NCI-H128 (cell line): Measurements from ENCODE around the gene RUNX1.

Source experiments
- DNase-seq: peaks from one replicate; lab custom pipeline; 2025; ENCODE audit not compliant: unreplicated experiment; lab: John Stamatoyannopoulos, UW

Gene RUNX1

GRCh38 chr21:34885125-34885524 is 164.0 kb downstream of the RUNX1 start:
- DNase-seq, result no peak

DNA sequence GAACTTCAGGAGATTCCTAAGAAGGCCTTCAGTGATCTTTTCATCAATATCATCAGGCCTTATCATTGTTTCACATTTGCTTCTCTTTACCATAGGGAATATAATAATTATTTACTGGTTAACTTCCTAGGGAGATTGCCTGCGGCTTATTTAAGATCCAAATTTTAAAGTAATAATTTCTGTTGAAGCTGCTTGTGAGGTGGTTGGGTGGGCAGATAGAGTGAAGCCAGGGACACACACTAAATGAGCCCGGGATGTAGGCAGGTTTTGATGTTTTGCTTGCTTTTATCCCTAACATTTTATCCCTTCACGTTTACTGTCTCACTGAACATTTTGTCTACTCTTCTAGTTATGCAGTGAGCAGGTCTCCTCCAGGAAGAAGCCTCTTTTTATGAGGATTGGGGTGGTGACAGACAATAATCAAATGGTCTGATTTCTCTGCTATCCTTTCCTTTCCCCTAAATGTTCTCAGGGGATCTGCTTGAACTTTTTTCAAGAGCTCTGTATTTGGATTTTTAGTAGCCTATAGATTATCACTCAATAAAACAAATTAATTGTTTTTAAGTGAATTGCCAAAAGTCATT is 164.7 kb downstream of the RUNX1 start:
- DNase-seq, result no peak

GRCh38 chr21:34883491-34884271 is 165.4 kb downstream of the RUNX1 start:
- DNase-seq, result no peak

GRCh38 chr21:34882719-34883131 is 166.4 kb downstream of the RUNX1 start:
- DNase-seq, result no peak

GRCh38 chr21:34881839-34882371 is 167.2 kb downstream of the RUNX1 start:
- no peak for DNase-seq

GRCh38 chr21:34881421-34881820 is 167.7 kb downstream of the RUNX1 start:
- DNase-seq, result no peak

GRCh38 chr21:34880401-34880800 is 168.7 kb downstream of the RUNX1 start:
- DNase-seq, result no peak

DNA sequence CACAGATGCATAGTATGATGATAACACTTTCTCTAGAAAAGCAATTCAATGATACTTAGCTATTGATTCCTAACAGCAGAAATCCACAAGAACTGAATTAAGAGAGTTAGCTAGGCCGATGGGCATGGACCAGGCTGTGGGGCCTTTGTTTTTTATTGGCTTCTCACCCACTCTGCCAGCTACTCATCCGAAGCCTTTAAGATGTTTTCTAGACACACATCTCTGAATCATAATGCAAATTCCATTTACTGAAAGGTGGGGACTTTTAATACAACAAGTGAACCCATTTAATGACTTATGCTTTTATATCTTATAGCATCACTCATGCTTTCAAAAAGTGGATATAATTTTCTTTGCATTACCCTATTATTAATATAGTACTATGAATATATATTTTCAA is 170.2 kb downstream of the RUNX1 start:
- DNase-seq, result no peak

DNA sequence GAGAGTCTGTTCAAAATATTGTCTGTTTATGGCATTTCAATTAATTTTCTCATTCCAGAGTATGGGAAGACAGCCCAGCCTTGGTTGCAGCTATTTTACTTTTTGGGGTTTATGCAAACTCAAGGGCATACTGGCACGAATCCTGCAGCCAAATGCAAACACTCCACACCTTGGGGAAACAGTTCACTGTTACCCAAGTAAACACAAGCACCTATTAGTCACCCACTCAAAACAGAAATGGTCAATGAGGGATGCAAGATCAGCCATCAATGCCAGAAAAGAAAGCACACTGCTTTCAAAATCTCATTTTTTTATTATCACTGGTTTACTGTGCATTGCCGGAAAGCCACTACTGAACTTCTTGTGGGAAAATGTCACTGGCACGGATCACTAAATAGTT is 170.6 kb downstream of the RUNX1 start:
- DNase-seq, result peak; percentile 48

DNA sequence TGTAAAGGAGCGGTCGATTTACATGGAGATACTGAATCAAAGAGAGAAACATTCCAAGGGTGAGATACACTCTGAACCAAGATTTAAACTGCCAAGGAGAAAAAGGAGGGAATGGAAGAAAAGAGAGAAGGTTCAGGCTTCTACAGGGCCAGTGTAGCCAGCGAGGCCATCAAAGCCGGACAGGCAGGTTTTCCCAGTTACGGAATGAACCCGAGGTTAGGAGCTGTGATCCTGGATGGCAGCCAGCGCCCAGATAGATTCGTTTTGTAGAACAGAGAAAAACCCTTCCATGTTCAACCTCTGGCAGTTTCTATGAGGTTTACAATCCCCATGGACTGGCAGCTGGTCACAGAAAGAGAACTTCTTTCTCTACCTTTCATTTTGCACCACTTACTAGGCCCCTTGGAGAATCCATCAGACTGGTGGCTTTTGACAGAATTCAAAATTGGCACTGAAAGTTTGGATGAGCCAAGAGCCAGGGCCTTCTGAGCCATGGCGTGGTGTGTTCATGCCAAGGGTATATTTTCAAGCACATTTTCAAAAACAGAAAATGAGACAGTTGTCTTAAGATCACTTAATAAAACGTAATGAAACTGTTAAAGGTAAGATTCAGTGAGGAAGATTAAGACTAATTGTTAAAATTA is 171.5 kb downstream of the RUNX1 start:
- DNase-seq, result no peak

GRCh38 chr21:34875830-34876229 is 173.3 kb downstream of the RUNX1 start:
- DNase-seq, result no peak

DNA sequence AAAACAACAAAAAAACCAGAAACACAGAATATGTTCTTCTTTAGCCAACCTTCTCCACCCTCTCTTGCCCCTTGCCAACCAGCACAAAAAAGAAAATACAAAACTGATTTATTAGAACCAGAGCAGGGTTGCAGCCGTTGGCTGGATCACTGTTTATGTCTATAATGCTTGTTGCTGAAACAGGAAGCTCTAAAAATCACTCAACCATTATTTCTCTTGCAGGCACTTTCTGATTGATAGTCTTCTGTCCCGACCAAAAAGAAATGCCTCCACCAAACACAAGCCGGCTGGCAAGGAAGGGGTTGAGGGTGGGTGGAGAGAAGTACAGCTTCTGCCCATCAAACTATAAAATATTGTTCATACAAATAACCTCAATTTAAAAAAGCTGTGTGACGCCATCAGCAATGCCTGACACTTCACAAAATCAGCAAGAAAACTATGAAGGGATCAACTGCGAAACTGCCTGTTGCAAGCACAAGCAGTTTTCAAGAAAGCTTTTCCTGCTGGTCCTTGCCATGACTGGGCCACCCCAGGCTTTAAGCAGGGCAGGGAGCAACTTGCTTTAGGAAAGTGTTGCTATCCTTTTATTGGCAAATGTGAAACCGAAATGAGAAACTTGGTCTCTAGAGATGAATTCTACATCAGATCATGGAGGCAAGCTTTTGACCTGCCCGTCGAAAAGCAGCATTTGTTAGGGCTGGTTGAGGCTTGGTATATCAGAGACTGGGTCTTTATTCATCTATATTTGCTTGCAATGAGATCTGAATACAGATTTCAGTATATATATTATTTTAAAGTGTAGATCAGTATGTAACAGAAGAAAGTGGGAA is 174.2 kb downstream of the RUNX1 start:
- no peak for DNase-seq

DNA sequence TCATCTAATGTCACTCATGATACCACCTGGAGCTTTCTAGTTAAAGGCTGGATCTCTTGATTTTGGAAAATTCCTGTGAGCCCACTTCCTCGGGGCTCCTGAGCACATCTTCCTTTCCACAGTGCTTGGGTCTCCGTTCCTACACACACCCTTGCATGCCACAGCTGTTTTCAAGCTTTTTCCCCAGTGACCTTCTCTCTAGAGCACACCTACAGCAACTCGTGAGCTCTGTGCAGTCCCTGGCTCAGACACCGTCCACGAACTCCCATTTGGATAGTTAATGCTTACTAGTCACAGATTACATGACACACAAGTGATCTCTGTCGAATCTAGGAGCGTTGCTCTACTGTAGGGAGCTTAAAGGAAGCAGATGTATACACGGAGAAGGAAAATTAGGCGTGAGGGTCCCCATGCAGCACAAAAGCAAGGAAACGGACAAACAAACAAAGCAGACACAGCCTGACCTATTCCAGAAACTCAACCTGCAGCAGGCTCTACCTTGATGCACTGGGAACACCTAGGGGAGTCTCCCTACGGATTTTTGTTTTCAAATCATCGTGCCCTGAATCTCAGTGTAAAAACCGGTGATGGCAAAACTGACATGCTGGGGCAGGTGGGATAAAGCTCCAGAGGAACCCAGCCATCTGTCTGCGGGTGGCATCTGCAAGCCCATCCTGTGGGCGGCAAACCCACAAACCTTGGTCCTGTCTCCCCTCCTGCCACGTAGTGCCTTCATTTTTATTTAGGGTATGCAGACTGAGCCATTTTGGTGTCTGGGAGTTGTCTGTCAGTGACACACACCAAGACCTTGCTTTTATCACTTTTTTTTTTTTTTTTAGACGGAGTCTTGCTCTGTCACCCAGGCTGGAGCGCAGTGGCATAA is 177.8 kb downstream of the RUNX1 start:
- DNase-seq, result no peak

GRCh38 chr21:34870246-34870645 is 178.9 kb downstream of the RUNX1 start:
- DNase-seq, result no peak

DNA sequence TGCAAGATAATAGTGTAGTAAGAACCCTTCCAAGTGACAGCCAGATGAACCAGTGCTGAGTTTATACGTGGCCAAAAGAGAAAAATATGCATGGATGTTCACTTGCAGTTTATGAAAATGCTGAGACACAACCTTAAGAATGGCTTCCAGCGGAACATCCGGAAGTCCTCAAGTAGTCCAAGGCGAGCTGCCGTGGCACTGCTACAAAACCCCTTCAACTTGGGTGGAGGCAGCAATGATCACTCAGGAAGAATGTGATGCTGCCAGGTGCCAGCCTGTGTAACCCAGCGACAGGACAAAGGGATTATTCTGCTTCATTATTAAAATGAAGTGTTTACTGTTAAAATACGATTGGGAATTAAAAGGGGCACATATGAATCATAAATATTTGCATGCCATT is 179.6 kb downstream of the RUNX1 start:
- DNase-seq, result no peak

- no peak for DNase-seq
Measured at GRCh38 chr21:34867785-34868184, 181.3 kb downstream of the RUNX1 start.

DNA sequence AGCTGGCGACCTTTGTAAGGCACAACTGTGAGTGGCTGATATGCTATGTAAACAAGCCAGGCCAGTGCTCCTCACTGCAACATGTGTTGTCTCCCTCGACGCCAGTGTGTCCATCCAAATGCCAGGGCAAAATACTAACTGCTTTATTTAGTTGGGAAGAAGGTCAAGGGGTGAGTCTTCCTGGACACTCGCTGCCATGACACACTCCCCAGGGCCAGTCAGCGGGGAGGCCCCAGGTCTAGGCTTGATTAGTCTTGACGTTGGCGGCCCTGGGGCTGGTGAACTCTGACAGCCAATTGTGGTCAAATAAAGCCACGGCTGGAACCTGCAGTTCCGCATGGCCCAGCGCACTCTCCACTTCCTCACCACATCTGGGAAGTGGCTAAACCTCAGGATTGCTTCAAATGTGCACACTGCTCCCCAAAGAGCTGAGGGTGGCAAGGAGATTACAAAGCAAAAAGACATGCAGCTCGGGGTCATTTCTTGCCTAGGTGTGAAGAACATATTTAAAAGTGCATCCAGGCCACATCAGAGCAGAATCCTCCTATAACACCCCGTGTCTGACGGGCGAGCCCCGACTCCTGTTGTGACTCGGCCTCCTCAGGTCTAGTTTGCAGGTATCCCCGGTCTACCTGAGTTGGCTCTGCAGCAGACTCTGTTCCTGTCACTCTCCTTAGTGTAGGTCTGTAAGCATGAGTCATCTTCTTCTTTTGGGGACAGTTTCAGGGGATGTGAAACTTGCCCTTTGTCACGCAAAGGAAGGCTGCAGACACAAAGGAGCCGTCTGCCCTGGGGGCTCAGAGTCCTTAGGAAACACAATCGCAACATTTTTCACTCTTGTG is 183.5 kb downstream of the RUNX1 start:
- no peak for DNase-seq

DNA sequence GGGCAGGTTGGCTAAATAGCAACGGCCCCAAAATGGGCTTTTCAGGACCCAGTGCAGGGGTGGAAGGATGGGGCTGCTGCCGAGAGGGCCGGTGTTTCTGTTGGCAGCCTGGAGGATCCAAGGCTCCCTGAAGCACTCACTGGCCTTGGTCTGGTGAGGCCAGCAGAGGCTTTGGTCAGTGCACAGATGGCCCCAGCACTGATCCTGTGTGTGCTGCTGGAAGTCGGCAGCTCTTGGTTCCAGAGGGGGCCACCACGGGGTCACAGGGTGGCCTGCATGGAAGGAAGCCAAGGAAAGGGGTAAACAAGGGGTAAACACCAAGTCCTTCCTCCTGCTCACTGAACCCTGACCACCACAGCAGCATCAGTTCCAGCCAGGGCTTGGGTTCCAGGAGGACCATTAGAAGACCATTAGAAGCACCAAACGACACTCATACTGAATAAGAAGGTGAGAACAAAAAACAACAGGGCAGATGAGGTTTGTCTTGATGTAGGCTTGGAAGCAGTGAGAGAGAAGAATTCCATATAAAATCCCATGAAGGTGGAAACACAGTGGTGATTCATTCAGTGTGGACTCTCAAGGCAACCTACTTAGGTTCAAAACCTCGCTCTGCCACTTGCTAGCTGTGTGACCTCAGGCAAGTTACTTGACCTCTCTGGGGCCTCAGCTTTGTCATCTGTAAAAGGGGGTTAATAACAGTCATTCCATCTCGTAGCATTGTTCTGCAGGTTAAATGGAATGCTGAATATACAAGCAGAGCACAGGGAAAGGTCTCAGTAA is 184.5 kb downstream of the RUNX1 start:
- no peak for DNase-seq

DNA sequence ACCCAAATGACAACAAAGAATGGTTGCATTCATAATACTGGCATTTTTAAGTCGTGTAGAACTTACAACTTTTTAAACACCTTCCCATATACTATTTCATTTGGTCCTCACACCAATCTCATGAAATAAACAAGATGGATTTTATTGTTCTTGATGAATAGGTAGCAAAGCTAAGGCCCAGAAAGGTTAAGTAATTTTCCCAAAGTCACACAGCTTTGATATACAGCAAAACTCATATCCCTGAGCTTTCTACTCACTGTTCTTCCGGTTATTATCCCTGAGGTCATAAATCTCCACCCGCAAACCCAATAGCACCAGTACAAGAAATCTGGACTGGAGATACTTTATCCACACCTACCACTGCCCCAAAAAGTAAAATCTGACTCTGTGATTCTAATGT is 186.2 kb downstream of the RUNX1 start:
- DNase-seq, result no peak
